ENCODE results near the gene CFAP99.

- TF ChIP-seq POLR2AphosphoS5 (IDR thresholded peaks at IDR 0.05; ENCODE audit: borderline replicate concordance, low read depth, low read length) (no peak), EZH2 (IDR thresholded peaks at IDR 0.05) (no peak)
Measured at GRCh38 chr4:2423695-2424094, 4.9 kb downstream of the CFAP99 start.
